Measurements from ENCODE around the gene MAP7D2. TPM values are rescaled to one million over a fixed set of nuclear protein-coding genes. Genes with fewer than 3 reads are reported as not detected.

MAP7D2 gene
- total RNA-seq, 1 experiment from 2014 or later, result 0.19 TPM

DNA sequence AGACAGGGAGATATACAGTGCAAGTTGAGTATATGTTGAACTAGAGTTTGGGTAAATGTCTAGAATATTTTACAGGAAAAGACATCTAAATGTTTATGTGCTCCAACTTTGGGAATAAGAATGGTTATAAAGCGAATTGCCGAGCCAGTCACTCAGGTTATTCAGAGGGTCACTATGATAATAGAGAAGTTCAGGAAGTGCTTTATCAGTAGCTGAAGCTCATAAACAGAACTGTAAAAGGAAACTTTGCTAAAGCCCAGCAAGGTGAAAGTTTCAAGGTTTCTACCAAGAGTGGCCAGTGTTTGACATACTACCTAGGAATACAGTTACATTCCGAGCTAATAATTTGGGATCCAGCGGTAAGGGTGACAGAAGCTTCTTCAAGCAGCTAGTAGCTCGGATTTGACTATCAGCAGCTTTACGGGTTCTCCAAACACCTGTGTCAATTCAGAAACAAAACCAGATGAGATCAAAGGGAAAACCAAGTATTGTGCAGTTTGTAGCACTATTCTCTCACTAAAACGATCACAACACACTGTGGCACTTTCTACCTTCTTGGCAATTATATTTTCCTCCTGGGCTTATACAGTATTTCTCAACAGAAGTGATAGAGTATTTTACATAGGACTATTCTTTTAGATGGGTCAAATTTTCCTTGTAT lies 108.6 kb downstream of the MAP7D2 start:
- no peaks in the 10 kb centered on the region for H3K36me3 Mint-ChIP-seq (ENCODE audit: insufficient read depth, unreplicated experiment)
- H3K4me1 Mint-ChIP-seq (ENCODE audit: insufficient read depth, unreplicated experiment), result no peaks in the 10 kb centered on the region
- BruUV-seq (replicated peaks), result no TSS peak
- H3K27ac Mint-ChIP-seq (ENCODE audit: low read depth, unreplicated experiment), result no peak overlapping the region
- H3K4me3 Mint-ChIP-seq (ENCODE audit: unreplicated experiment), result no peak overlapping the region
- intact Hi-C loops (cut with micrococcal nuclease), result no loop called here
- ChIA-PET CTCF (interaction anchor here (0.7 kb wide), 1 partner anchor 52 kb away, joined by 3 read pairs; no protein-coding TSS in a partner anchor), POLR2A (interaction anchor here (0.7 kb wide), 1 partner anchor 269 kb away, joined by 4 read pairs; no protein-coding TSS in a partner anchor)
- no peaks in the 10 kb centered on the region for H3K9me3 Mint-ChIP-seq (ENCODE audit: unreplicated experiment)
- H3K27me3 Mint-ChIP-seq (ENCODE audit: insufficient read depth, unreplicated experiment), result peaks cover 38% of the 10 kb centered on the region
- TF ChIP-seq CTCF (IDR thresholded peaks at IDR 0.05; ENCODE audit: unreplicated experiment), result no peak
- DNase-seq (ENCODE audit: unreplicated experiment), result no peak

DNA sequence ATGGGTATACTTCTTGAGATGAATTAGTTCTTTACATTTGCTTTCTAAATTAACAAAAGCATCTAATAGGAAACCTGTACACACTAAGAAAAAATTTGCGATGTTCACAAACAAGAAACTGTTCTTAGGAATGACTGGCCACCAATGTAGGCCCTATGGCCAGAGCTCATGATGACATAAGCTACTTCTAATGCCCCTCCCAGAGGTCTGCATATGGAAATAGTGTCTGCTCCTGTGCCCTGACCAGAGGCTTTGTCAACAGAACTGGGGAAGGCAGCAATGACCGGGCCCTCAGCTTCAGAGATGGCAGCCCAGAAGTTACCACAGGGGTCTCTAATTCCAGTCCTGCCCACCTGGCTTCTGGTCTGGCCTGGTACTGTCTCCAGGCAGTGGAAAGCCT lies 110.8 kb downstream of the MAP7D2 start:
- CTCF ChIA-PET, result interaction anchor here (0.7 to 1.8 kb wide), 2 partner anchors 10 to 62 kb away, joined by 3 to 6 read pairs; no protein-coding TSS in a partner anchor

GRCh38 chrX:20001588-20001987 lies 115.1 kb downstream of the MAP7D2 start:
- CTCF ChIA-PET, result interaction anchor here (0.6 kb wide), 1 partner anchor 124 kb away, joined by 3 read pairs; no protein-coding TSS in a partner anchor
- intact Hi-C loops (cut with micrococcal nuclease), result no loop called here
- TF ChIP-seq CTCF (IDR thresholded peaks at IDR 0.05; ENCODE audit: unreplicated experiment), result no peak

More for the DNA sequence above, 110.8 kb downstream of the MAP7D2 start:
- DNase-seq (ENCODE audit: unreplicated experiment), result no peak
- H3K9me3 Mint-ChIP-seq (ENCODE audit: unreplicated experiment), result no peaks in the 10 kb centered on the region
- POLR2A ChIA-PET, result no interaction called here
- intact Hi-C loops (cut with micrococcal nuclease), result no loop called here
- BruUV-seq (replicated peaks), result no TSS peak
- no peak for TF ChIP-seq CTCF (IDR thresholded peaks at IDR 0.05; ENCODE audit: unreplicated experiment)
- no peak overlapping the region for H3K4me3 Mint-ChIP-seq (ENCODE audit: unreplicated experiment)
- peaks cover 25% of the 10 kb centered on the region for H3K27me3 Mint-ChIP-seq (ENCODE audit: insufficient read depth, unreplicated experiment)
- H3K27ac Mint-ChIP-seq (ENCODE audit: low read depth, unreplicated experiment), result no peak overlapping the region
- H3K4me1 Mint-ChIP-seq (ENCODE audit: insufficient read depth, unreplicated experiment), result no peaks in the 10 kb centered on the region
- H3K36me3 Mint-ChIP-seq (ENCODE audit: insufficient read depth, unreplicated experiment), result no peaks in the 10 kb centered on the region

GRCh38 chrX:19991350-19991718 lies 125.4 kb downstream of the MAP7D2 start:
- Mint-ChIP-seq H3K27me3 (ENCODE audit: insufficient read depth, unreplicated experiment) (peaks cover 22% of the 10 kb centered on the region), H3K4me3 (ENCODE audit: unreplicated experiment) (peak overlapping the region; percentile 69), H3K4me1 (ENCODE audit: insufficient read depth, unreplicated experiment) (peaks cover 7% of the 10 kb centered on the region), H3K27ac (ENCODE audit: low read depth, unreplicated experiment) (peak overlapping the region; percentile 1), H3K36me3 (ENCODE audit: insufficient read depth, unreplicated experiment) (no peaks in the 10 kb centered on the region), H3K9me3 (ENCODE audit: unreplicated experiment) (peaks cover 9% of the 10 kb centered on the region)
- no peak for TF ChIP-seq CTCF (IDR thresholded peaks at IDR 0.05; ENCODE audit: unreplicated experiment)
- POLR2A ChIA-PET, result interaction anchor here (0.7 to 1.1 kb wide), 2 partner anchors 66 to 86 kb away, joined by 3 to 4 read pairs; no protein-coding TSS in a partner anchor
- DNase-seq (ENCODE audit: unreplicated experiment), result no peak
- BruUV-seq (replicated peaks), result no TSS peak
- intact Hi-C loops (cut with micrococcal nuclease), result loop anchor here (1.0 kb wide), 3 partner anchors 76 to 252 kb away; no protein-coding TSS in a partner anchor
- CTCF ChIA-PET, result interaction anchor here (0.5 to 2.1 kb wide), 13 partner anchors 8 to 247 kb away, joined by 3 to 6 read pairs (median 3); no protein-coding TSS in a partner anchor

More at GRCh38 chrX:20001588-20001987, 115.1 kb downstream of the MAP7D2 start:
- H3K27me3 Mint-ChIP-seq (ENCODE audit: insufficient read depth, unreplicated experiment), result peaks cover 18% of the 10 kb centered on the region
- no peaks in the 10 kb centered on the region for H3K9me3 Mint-ChIP-seq (ENCODE audit: unreplicated experiment)
- BruUV-seq (replicated peaks), result no TSS peak
- no peak overlapping the region for H3K4me3 Mint-ChIP-seq (ENCODE audit: unreplicated experiment)
- no peak for DNase-seq (ENCODE audit: unreplicated experiment)
- no peak overlapping the region for H3K27ac Mint-ChIP-seq (ENCODE audit: low read depth, unreplicated experiment)
- POLR2A ChIA-PET, result interaction anchor here (0.6 kb wide), 1 partner anchor 124 kb away, joined by 3 read pairs; no protein-coding TSS in a partner anchor
- no peaks in the 10 kb centered on the region for H3K36me3 Mint-ChIP-seq (ENCODE audit: insufficient read depth, unreplicated experiment)
- no peaks in the 10 kb centered on the region for H3K4me1 Mint-ChIP-seq (ENCODE audit: insufficient read depth, unreplicated experiment)
